K562 treated with DMSO at 1 percent for 24 hours (cell line): ENCODE results near the gene SLCO2A1. TPM values are rescaled to one million over a fixed set of nuclear protein-coding genes. Genes with fewer than 3 reads are reported as not detected.

ENCODE experiments used
- total RNA-seq: library from RNA; unstranded; fragments of 300-600 nt; gene quantifications from 2 replicates; pipeline ENCODE4 v1.2.3, GENCODE V29; 2022; ENCODE audit warnings: low read depth; ENCODE audit not compliant: insufficient read depth

The SLCO2A1 gene
- total RNA-seq, result not detected in 2 replicates

GRCh38 chr3:134029734-134030378 is at the start of gene SLCO2A1:
TSS of gene SLCO2A1 (minus strand) at chr3:134029925. CDS start at chr3:134029802, 123 bp downstream.

GRCh38 chr3:133895208-133896001 is 134.3 kb downstream of the SLCO2A1 start, which contains the start of gene RAB6B:
TSS of gene RAB6B (minus strand) at chr3:133895882. CDS start at chr3:133895466, 416 bp downstream.

Other genes with a start within 250 kb of the SLCO2A1 start
- gene SRPRB, start 224.1 kb downstream of the SLCO2A1 start, total RNA-seq, result 14.6 and 16.4 TPM in 2 replicates
- gene RAB6B, start 134.0 kb downstream of the SLCO2A1 start, total RNA-seq, result 15.5 and 16.2 TPM in 2 replicates
- gene RYK, start 220.9 kb upstream of the SLCO2A1 start, total RNA-seq, result 7.6 and 8.3 TPM in 2 replicates